Activated CD8-positive, alpha-beta memory T cell treated with anti-CD3 and anti-CD28 coated beads for 4 hours (primary cell): ENCODE data around the gene GRK2.
"Not testable (repeated sequence)": the region's sequence is repeated elsewhere in the genome, so short reads cannot be mapped to it uniquely, and the experiment has no call there.

Experiments
- DNase-seq, 2 donors: peaks; one replicate each; pipeline ENCODE4 v3.0.0-alpha.2; 2020; ENCODE audit warnings: low read depth in 2 of 2

Gene GRK2

GRCh38 chr11:67266449-67267187 lies at the start of gene GRK2:
TSS of gene GRK2 (plus strand) at chr11:67266473. CDS start at chr11:67266700, 227 bp downstream.
- DNase-seq: no peak

DNA sequence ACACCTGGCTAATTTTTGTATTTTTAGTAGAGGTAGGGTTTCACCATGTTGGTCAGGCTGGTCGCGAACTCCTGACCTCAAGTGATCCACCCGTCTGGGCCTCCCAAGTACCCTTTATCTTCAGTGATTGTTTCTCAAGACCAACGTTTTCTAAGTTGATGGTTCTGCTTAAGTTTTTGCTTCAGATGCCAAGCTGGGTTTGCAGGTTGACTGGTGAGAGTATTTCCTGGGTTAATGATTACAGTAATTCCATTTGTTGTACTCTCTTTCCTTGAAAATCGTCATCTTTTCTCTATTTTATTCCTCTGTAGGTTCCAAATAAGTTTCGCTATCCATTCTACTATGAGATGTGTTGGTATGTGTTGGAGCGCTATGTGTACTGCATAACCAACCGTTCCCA lies 38.5 kb upstream of the GRK2 start:
- no peak for DNase-seq

DNA sequence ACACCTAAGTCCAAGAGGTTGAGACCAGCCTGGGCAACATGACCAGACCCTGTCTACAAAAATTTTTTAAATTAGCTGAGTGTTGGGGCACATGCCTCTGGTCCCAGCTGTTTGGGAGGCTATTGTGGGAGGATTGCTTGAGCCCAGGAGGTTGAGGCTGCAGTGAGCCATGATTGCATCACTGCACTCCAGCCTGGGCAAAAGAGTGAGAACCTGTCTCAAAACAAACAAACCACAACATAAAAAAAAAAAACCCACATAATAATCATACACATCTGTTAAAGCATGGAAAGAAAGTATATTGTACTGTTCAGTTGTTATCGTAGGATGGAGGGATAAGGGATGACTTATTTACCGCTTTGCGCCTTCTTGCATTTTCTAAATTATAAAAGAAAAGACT lies 35.9 kb upstream of the GRK2 start:
- no peak for DNase-seq

DNA sequence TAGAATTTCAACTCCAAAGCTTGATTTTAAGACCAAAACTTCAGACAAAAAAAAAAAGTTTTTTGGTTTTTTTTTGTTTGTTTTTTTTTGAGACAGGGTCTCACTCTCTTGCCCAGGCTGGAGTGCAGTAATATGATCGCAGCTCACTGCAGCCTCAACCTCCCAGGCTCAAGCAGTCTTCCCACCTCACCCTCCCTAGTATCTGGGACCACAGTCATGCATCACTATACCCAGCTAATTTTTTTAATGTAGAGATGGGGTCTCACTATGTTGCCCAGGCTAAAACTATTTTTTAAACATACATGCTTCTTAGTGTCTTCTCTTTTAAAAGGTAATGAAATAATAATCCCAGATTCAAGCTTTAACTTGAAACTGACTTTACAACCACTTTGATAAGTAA lies 35.4 kb upstream of the GRK2 start:
- no peak for DNase-seq

DNA sequence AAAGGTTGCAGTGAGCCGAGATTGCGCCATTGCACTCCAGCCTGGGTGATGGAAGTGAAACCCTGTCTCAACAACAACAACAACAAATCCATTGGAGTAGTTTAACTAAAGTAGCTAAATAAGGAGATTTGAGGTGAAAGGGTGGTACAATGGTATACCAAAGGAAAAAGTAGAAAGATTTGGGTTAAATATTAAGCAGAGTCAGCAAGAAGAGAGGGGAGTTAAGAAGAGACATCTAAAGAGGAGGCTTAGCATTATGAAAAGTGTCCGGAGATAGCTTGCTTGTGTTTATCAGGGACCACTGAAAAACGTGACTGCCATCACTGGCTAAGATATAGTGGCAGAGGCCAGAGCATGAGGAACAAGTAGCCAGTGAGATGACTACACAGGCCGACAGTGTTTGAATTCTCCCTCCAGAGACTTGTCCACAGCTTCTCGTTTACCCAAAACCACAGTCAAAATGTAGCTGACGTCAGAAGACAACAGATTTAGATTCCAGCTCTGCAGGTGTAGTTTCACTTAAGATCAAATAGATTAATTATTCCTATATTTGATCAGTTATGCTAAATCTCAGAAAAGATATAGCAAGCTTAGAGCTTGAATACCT lies 32.6 kb upstream of the GRK2 start:
- DNase-seq: no peak

DNA sequence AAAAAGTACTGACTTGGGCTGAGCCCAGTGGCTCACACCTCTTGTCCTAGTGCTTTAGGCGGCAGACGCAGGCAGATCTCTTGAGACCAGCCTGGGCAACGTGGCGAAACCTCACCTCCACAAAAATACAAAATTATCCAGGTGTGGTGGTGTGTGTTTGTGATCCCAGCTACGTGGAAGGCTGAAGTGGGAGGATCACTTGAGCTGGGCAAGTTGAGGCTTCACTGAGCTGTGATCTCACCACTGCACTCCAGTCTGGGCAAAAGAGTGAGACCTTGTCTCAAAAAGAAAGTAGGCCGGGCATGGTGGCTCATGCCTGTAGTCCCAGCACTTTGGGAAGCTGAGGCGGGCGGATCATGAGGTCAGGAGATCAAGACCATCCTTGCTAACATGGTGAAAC lies 31.7 kb upstream of the GRK2 start:
- DNase-seq: not testable (repeated sequence)

GRCh38 chr11:67237574-67237973 lies 28.7 kb upstream of the GRK2 start:
- DNase-seq: no peak

DNA sequence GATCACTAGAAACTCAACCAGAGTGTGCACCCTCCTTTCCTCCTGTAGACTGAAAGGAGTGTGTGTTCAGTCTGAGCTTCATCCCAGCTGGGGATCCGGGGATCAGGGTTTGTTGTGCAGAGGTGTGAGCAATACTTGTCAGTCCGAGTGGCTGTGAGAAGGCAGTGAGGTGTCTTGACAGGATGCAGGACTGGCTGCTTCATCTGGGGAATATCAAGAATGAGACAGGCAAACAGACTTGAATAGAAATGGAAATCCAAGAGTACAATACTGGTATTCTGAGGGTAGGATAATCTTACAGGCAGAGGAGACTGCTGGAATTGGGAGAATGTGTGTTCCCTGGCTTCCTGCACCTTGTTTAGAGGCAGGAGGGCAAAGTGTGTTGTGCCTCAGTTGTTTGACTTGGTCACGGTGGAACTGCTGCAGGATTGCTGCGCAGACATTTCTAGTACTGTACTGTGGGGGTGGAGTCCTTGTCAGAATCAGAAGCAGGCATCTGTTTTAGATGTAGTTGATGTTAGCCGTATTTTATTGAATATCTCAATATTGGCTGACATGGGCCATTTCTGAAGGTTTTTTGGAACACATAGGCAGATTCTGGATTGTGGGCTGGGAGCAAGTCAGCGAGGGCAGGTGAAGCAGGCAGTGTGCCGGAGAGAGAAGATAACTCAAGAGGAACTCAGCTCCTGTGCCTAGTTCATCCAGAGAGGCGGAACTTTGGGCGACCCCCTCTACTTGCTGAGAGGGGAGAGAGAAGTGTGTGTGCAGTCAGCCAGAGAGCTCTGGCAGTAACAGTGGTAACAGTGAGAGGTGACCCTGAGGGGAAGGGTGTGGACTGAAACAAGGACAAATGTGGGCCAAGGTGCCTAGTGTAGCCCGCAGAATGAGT lies 27.1 kb upstream of the GRK2 start:
- DNase-seq: no peak

DNA sequence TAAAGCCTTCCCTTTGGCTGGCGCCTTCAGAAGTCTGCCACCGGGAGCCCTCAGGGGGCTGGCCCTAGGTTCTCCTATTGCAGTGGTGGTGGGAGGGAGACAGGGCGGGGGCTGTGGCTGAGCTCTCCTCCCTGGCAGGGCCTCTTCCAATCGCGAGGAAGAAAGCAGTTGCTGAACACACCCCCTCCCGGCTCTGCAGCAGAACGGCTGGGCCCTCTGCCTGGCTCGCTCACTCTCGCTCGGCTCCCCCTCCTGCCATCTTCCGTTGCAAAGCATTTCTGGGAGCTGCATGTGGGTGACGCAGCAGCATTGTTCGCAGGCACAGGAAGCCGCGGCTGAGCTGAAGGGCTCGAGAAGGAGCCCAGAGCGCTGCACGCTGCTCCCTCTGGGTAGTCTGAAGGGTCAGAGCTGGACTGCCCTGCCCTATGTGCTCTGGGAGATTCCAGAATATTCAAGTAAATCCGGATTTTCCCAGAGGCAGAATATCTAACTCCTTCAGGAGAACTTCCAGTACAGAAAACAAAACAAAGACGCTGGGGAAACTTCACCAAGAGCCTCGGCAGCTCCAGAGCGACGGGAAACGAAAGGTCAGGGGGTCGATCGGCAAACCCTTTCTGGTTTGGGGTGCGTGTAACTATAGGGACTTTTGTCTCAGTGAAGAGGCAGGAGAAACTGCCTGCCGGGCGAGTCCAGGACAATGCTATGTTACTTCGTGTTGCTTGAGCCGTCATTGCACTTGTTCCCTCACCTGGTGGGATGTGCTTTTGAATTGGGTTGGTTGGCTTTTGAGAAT lies 26.3 kb upstream of the GRK2 start:
- peak; percentile 86 to 93 for DNase-seq

GRCh38 chr11:67240576-67241389 lies 25.5 kb upstream of the GRK2 start:
- DNase-seq: peak; percentile 45 to 61

- DNase-seq: no peak
These were observed 23.7 kb upstream of the GRK2 start for GRCh38 chr11:67242548-67242947.

DNA sequence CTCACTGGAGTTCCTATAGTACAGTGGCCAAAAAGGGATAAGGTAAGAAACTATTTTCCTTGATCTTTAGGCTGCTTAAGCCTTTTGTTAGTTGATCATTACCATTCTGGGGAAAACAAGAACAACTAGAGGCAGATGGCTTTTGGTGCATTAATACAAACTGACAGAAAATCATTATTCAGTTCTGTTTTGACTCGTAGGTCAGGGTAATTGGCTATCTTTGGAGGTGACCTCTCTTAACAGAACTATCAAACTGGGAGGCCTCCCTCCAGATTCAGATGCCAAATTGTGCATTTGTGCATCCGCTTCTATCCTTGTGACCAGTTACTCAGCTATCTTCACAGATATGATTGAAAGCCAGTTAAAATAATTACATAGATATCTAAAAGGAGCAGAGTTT lies 23.2 kb upstream of the GRK2 start:
- DNase-seq: no peak

DNA sequence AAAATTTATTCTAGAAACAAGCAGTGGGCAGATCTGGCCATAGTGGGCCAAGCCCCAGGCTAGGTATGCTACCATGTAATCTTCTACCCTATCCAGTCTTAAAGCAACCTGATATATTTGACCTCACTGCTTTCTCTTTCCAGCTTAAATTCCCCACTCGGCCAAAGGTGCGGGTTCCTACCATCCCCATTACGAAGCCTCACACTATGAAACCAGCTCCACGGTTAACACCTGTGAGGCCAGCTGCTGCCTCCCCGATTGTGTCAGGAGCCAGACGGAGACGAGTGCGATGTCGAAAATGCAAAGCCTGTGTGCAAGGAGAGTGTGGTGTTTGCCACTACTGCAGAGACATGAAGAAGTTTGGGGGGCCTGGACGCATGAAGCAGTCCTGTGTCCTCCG lies 21.2 kb upstream of the GRK2 start:
- no peak for DNase-seq

GRCh38 chr11:67247946-67248550 lies 18.2 kb upstream of the GRK2 start:
- DNase-seq: no peak

DNA sequence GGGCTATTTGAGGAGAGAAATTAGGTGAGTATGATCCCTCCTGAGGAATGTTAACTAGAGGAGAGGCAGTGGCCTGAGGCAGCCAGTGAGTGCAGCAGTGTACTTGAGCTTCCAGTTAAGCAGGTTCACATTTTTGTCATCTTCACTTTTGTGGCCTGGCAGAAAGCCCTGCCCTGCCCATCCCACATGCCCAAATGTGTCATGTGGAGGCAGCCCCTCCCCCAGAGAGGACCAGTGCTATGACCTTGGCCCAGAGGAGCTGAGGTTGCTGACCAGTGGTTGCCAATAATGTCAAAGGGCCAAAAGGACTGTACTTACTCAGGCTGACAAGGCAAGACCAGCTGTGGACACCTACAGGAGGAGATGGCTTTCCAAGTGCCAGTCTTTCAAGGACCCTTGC lies 17.6 kb upstream of the GRK2 start:
- no peak for DNase-seq

GRCh38 chr11:67250059-67251043 lies 15.9 kb upstream of the GRK2 start:
- no peak for DNase-seq

- no peak for DNase-seq
These were observed 14.4 kb upstream of the GRK2 start for GRCh38 chr11:67251841-67252240.

DNA sequence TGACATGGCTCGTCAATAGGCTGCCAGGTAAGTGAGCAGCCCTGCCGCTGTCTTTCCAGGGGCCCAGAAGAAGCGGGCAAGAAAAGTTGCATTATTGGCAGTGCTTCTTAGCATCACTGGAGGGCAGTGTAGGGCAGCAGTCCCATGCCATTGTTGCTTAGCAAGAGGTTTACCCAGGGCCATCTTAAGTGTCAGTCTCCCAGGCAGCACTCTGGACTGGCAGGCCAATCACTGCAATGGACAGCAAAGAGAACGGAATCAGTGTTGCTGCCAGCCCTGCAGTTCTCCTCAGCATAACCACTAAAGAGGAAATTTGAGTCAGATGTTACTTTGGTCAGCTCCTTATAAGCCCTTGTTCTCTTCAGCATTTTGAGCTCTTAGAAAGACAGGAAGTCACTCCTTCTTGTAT lies 13.4 kb upstream of the GRK2 start:
- no peak for DNase-seq

DNA sequence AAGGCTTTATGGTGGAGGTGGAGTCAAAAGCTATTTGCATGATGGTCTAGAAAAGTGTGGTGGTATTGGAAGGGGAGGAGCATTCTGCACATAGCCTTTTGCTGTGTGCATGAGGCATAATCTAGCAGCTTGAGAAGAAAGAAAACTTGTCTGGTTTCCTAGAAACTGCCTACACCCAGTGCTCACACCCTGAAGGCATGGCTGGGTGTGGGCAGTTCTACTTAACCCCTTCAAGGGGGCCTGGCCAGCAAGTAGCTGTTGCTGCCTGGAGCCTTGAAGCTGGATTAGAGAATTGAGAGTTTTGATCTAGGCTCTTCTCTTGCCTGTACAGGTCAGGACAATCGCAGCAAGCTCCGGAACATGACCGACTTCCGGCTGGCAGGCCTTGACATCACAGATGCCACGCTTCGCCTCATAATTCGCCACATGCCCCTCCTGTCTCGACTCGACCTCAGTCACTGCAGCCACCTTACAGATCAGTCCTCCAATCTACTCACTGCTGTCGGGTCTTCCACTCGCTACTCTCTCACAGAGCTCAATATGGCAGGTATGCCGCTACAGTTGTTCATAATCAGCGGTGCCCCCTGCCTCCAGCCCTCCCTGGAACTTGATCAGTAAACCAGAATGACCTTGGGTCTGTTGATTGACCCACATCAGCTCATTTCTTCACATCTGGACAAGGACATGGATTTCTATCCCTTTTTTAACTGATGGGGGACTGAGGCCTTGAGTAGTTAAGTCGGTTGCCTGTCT lies 12.2 kb upstream of the GRK2 start:
- DNase-seq: no peak
